Uterus (tissue), 4 donors: ENCODE measurements around the gene COL24A1. TPM values are rescaled to one million over a fixed set of nuclear protein-coding genes. Genes with fewer than 3 reads are reported as not detected.

Source experiments
- DNase-seq, 2 donors: peaks; one replicate each; pipeline ENCODE4 v3.0.0-alpha.2; 2019 to 2020
- H3K27ac ChIP-seq, 2 donors: fragments of 200-600 bp; sonication (generic); 1 replicate in 1 of 2; 2 replicates in 1 of 2; pipeline ENCODE4 v1.5.1; 2016 to 2018
- H3K27me3 ChIP-seq, 2 donors: fragments of 200-600 bp; sonication (generic); one replicate each; pipeline ENCODE4 v1.5.1; 2018 to 2019; ENCODE audit warnings: control low read depth in 1 of 2
- H3K36me3 ChIP-seq, 2 donors: fragments of 200-600 bp; sonication (generic); one replicate each; pipeline ENCODE4 v1.5.1; 2019; ENCODE audit warnings: control low read depth in 1 of 2
- H3K4me1 ChIP-seq, 2 donors: fragments of 200-600 bp; sonication (generic); one replicate each; pipeline ENCODE4 v1.5.1; 2018 to 2019; ENCODE audit warnings: control low read depth in 1 of 2
- H3K4me3 ChIP-seq, 2 donors: fragments of 200-600 bp; sonication (generic); 1 replicate in 1 of 2; 2 replicates in 1 of 2; pipeline ENCODE4 v1.5.1; 2018 to 2019; ENCODE audit warnings: mild to moderate bottlenecking in 1 of 2
- H3K9me3 ChIP-seq, 2 donors: fragments of 200-600 bp; sonication (generic); one replicate each; pipeline ENCODE4 v1.5.1; 2019; ENCODE audit warnings: control low read depth in 1 of 2
- CTCF ChIP-seq, 4 experiments: fragments of 200-600 bp in 2 of 4; fragments of 450-650 bp in 2 of 4; sonication (generic) in 2 of 4; IDR thresholded peaks; one replicate each; pipeline ENCODE4 v1.5.1; 2016 to 2019; ENCODE audit warnings: antibody characterized with exemption in 4 of 4, mild to moderate bottlenecking in 2 of 4, moderate library complexity in 1 of 4
- POLR2A ChIP-seq, 2 donors: fragments of 450-650 bp; IDR thresholded peaks; one replicate each; pipeline ENCODE4 v1.6.1; 2016; ENCODE audit warnings: antibody characterized with exemption in 2 of 2, mild to moderate bottlenecking in 1 of 2, moderate library complexity in 1 of 2
- intact Hi-C: fragments of 100-400 bp; cut with DNase I; formaldehyde crosslinking; loops from one replicate; pipeline ENCODE4 v1.15.1; 2023; ENCODE audit warnings: low total_unique reads
- total RNA-seq, 4 donors: library from RNA; depleted of rRNA in 3 of 4; stranded (reverse); fragments of >200 nt in 3 of 4; gene quantifications; one replicate each; pipeline versions ENCODE4 v1.1.0 to v1.2.4, GENCODE V29; 2014 to 2023
- donor health status: DM: yes; HTN: yes; CAD: no.

The COL24A1 gene
- total RNA-seq, 4 donors from 2014 or later, result 0.37 to 9.1 TPM; not detected in 2

- intact Hi-C loops, result no loop called here
- H3K36me3 ChIP-seq, result no peaks in the 10 kb centered on the region
- no peak overlapping the region for H3K27ac ChIP-seq
- H3K4me1 ChIP-seq, result no peaks in the 10 kb centered on the region
- H3K9me3 ChIP-seq, result no peaks in the 10 kb centered on the region
- no peak for TF ChIP-seq POLR2A (IDR thresholded peaks at IDR 0.05)
- TF ChIP-seq CTCF (IDR thresholded peaks at IDR 0.05), result no peak
- H3K4me3 ChIP-seq, result no peak overlapping the region
- H3K27me3 ChIP-seq, result no peaks in the 10 kb centered on the region
- DNase-seq, result no peak
These were observed 264.2 kb downstream of the COL24A1 start for GRCh38 chr1:85892366-85892765.

- no peak overlapping the region for H3K27ac ChIP-seq
These were observed 266.7 kb downstream of the COL24A1 start for GRCh38 chr1:85889870-85890269.

GRCh38 chr1:85888921-85889320 is 267.7 kb downstream of the COL24A1 start:
- DNase-seq, result no peak
- no peaks in the 10 kb centered on the region for H3K9me3 ChIP-seq
- no peak overlapping the region for H3K4me3 ChIP-seq
- H3K27ac ChIP-seq, result no peak overlapping the region
- H3K4me1 ChIP-seq, result no peaks in the 10 kb centered on the region
- no peak for TF ChIP-seq CTCF (IDR thresholded peaks at IDR 0.05)
- no peak for TF ChIP-seq POLR2A (IDR thresholded peaks at IDR 0.05)
- H3K27me3 ChIP-seq, result no peaks in the 10 kb centered on the region
- intact Hi-C loops, result no loop called here
- H3K36me3 ChIP-seq, result no peaks in the 10 kb centered on the region

More at GRCh38 chr1:85889870-85890269, 266.7 kb downstream of the COL24A1 start:
- Histone ChIP-seq H3K9me3 (no peaks in the 10 kb centered on the region), H3K4me1 (no peaks in the 10 kb centered on the region), H3K4me3 (no peak overlapping the region), H3K27me3 (no peaks in the 10 kb centered on the region), H3K36me3 (no peaks in the 10 kb centered on the region)
- no peak for TF ChIP-seq POLR2A (IDR thresholded peaks at IDR 0.05)
- TF ChIP-seq CTCF (IDR thresholded peaks at IDR 0.05), result no peak
- intact Hi-C loops, result no loop called here
- no peak for DNase-seq

GRCh38 chr1:85884372-85885035 is 272.1 kb downstream of the COL24A1 start:
- Histone ChIP-seq H3K4me1 (no peaks in the 10 kb centered on the region), H3K4me3 (no peak overlapping the region), H3K27me3 (no peaks in the 10 kb centered on the region), H3K27ac (no peak overlapping the region), H3K36me3 (no peaks in the 10 kb centered on the region), H3K9me3 (no peaks in the 10 kb centered on the region)
- no peak for DNase-seq
- intact Hi-C loops, result no loop called here
- TF ChIP-seq POLR2A (IDR thresholded peaks at IDR 0.05), result no peak
- TF ChIP-seq CTCF (IDR thresholded peaks at IDR 0.05), result no peak

GRCh38 chr1:85867189-85867588 is 289.4 kb downstream of the COL24A1 start:
- no peak for DNase-seq

More at GRCh38 chr1:85867189-85867588, 289.4 kb downstream of the COL24A1 start:
- H3K36me3 ChIP-seq, result no peaks in the 10 kb centered on the region
- H3K4me1 ChIP-seq, result no peaks in the 10 kb centered on the region
- intact Hi-C loops, result no loop called here
- no peak overlapping the region for H3K27ac ChIP-seq
- no peaks in the 10 kb centered on the region for H3K9me3 ChIP-seq
- no peak overlapping the region for H3K4me3 ChIP-seq
- no peaks in the 10 kb centered on the region for H3K27me3 ChIP-seq
- TF ChIP-seq CTCF (IDR thresholded peaks at IDR 0.05) (no peak), POLR2A (IDR thresholded peaks at IDR 0.05) (no peak)
